Measurements from ENCODE around the gene MYLK.

DNA sequence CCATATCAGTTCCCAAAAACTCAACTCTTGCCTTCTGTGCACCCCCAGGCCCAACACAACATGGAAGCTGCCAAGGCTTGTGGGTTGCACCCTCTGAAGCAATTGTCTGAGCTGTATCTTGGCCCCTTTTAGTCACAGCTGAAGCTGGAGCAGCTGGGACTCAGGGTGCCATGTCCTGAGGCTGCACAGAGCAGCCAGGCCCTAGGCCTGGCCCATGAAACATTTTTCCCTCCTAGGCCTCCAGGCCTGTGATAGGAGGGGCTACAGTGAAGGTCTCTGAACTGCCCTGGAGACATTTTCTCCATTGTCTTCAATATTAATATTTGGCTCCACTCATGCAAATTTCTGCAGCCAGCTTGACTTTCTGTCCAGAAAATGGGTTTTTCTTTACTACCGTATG is 8.1 kb upstream of the MYLK start:
- TF ChIP-seq, protein P1, sequence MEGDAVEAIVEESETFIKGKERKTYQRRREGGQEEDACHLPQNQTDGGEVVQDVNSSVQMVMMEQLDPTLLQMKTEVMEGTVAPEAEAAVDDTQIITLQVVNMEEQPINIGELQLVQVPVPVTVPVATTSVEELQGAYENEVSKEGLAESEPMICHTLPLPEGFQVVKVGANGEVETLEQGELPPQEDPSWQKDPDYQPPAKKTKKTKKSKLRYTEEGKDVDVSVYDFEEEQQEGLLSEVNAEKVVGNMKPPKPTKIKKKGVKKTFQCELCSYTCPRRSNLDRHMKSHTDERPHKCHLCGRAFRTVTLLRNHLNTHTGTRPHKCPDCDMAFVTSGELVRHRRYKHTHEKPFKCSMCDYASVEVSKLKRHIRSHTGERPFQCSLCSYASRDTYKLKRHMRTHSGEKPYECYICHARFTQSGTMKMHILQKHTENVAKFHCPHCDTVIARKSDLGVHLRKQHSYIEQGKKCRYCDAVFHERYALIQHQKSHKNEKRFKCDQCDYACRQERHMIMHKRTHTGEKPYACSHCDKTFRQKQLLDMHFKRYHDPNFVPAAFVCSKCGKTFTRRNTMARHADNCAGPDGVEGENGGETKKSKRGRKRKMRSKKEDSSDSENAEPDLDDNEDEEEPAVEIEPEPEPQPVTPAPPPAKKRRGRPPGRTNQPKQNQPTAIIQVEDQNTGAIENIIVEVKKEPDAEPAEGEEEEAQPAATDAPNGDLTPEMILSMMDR (optimal IDR thresholded peaks at IDR 0.05 in 1 of 3, IDR thresholded peaks at IDR 0.05 in 1 of 3, conservative IDR thresholded peaks at IDR 0.05 in 1 of 3; ENCODE audit: extremely low read depth in 1 of 3, insufficient read depth in 2 of 3, low read length in 3 of 3), result no peak
- no peak for TF ChIP-seq EZH2 (IDR thresholded peaks at IDR 0.05; ENCODE audit: low read length)

All from keratinocyte (primary cell).